ENCODE data around the gene GJB3. TPM values are rescaled to one million over a fixed set of nuclear protein-coding genes. Genes with fewer than 3 reads are reported as not detected.
A peak's percentile ranks its signal among the peaks of the same experiment; 100 is the strongest.

GJB3 gene
- total and polyA plus RNA-seq, 9 of the 15 experiments (the other 6 are each of a cell fraction or from before 2014, with no cell fraction given): not detected

- TF ChIP-seq XRCC4 (IDR thresholded peaks at IDR 0.05; ENCODE audit: extremely low read depth, insufficient read depth, insufficient read length) (no peak), U2AF2 (optimal IDR thresholded peaks at IDR 0.05; ENCODE audit: low read depth, low read length) (no peak), TCF15 (CRISPR knock-in tag; IDR thresholded peaks at IDR 0.05) (no peak), CCAR2 (IDR thresholded peaks at IDR 0.05; ENCODE audit: low read depth, low read length) (no peak), FOXM1 (IDR thresholded peaks at IDR 0.05; ENCODE audit: low read depth) (no peak), FOXM1 (CRISPR knock-in tag; IDR thresholded peaks at IDR 0.05; ENCODE audit: low read depth) (no peak)
- FAIRE-seq: no peak
- peak in 1 of 4 experiments; percentile 7 for DNase-seq (ENCODE audit: extremely low read depth in 1 of 4, low spot score in 3 of 4)
- intact Hi-C loops (cut with micrococcal nuclease): no loop called here
- Histone ChIP-seq H3K4me2 (ENCODE audit: insufficient read depth, low read length) (no peak overlapping the region), H3K36me3 (ENCODE audit: control insufficient read depth, insufficient read depth, low read length) (no peaks in the 10 kb centered on the region), H2AFZ (ENCODE audit: low read depth, low read length) (no peak overlapping the region), H3K79me2 (ENCODE audit: control insufficient read depth, insufficient read depth, low read length) (no peaks in the 10 kb centered on the region), H3K27ac (ENCODE audit: extremely low read depth, low read depth, low read length) (no peak overlapping the region), H3K9ac (ENCODE audit: insufficient read depth in 1 of 2, low read depth in 2 of 2, low read length in 2 of 2) (no peak overlapping the region), H3K9me1 (ENCODE audit: control insufficient read depth, insufficient read depth, low read length) (no peaks in the 10 kb centered on the region), H3K9me3 (replicated peaks; ENCODE audit: control insufficient read depth, insufficient read depth, low read depth, low read length) (no peaks in the 10 kb centered on the region), H3K4me3 (no peak overlapping the region), H4K20me1 (replicated peaks; ENCODE audit: control insufficient read depth, insufficient read depth, low read length) (no peaks in the 10 kb centered on the region), H3K4me1 (replicated peaks in 1 of 2; ENCODE audit: control insufficient read depth in 2 of 2, insufficient read depth in 2 of 2, low read length in 2 of 2) (no peaks in the 10 kb centered on the region), H3K27me3 (ENCODE audit: control insufficient read depth in 2 of 2, insufficient read depth in 2 of 2, low read length in 2 of 2) (peaks cover 0 to 4% of the 10 kb centered on the region in 2 experiments; a peak in 2 of 5 replicates)
- WGBS (ENCODE audit: insufficient coverage, low coverage, missing lambda C conversion rate): 2% methylated on average over 9 of the region's 9 CpGs
- BruUV-seq (replicated peaks): no TSS peak
- ChIA-PET POLR2A (interaction anchor here (1.0 kb wide), 1 partner anchor 27 kb away, joined by 3 read pairs; no protein-coding TSS in a partner anchor), CTCF (ENCODE audit: low intra/inter-chr PET ratio) (no interaction called here)
- in situ Hi-C loops (cut with MboI): no loop called here
- no peak for ATAC-seq
Observed at GRCh38 chr1:34808051-34808810, 27.2 kb downstream of the GJB3 start.

Measured in K562 (cell line).